Panc1 (cell line): Measurements from ENCODE around the gene GPATCH3.

Source experiments
- POLR2AphosphoS5 ChIP-seq: IDR thresholded peaks from 2 replicates; pipeline ENCODE4 v1.6.1; 2012; ENCODE audit warnings: mild to moderate bottlenecking, low read depth, low read length, moderate library complexity
- TCF7L2 ChIP-seq: IDR thresholded peaks from 2 replicates; pipeline ENCODE4 v1.6.1; 2011; ENCODE audit warnings: mild to moderate bottlenecking, low read depth, low read length, inconsistent platforms
- TF ChIP-seq, protein P1 (sequence below): fragments of 450-650 bp; IDR thresholded peaks from 2 replicates; pipeline ENCODE4 v1.5.1; 2017; ENCODE audit warnings: mild to moderate bottlenecking

DNA sequence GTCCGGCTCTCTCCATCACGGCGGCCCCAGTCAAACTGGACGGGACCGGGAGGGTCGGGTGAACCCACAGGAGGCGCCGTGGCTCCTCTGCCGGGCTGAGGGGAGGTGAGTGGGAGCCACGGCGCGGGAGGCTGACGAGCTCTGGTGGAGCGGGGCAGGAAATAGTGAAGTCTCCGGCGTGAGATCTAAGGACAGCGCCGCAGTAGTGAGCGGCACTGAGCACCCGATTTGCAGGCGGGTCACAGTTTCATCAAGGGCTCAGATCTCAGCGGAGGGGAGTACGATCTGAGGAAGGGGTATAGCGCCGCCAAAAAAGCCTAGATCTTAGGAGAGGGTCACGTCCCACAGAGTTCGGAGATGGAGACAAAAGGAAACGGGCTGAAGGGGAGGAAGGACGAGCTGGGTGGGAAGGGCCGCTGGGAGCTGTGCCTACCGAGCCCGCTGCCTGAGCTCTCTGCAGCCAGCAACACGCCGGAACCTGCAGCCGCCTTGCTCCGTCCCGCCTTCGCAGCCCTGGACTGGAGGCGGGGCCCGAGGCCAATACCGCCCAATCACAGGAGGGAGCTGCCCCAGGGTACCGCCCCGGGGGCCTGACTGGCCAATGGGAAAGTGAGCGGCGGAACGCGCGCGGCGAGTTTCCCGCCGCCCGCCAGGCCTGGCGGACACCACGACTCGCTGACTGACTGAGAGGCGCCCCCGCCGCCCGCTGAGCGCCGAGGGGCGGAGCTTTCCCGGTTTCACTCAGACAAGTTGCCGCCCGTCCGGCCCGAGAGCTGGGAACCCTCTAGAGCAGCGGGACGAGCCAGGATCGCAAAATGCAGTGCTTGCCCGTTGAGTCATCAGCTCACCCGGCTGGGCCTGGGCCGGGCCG, 35.4 kb downstream of the GPATCH3 start:
- TF ChIP-seq, protein P1, sequence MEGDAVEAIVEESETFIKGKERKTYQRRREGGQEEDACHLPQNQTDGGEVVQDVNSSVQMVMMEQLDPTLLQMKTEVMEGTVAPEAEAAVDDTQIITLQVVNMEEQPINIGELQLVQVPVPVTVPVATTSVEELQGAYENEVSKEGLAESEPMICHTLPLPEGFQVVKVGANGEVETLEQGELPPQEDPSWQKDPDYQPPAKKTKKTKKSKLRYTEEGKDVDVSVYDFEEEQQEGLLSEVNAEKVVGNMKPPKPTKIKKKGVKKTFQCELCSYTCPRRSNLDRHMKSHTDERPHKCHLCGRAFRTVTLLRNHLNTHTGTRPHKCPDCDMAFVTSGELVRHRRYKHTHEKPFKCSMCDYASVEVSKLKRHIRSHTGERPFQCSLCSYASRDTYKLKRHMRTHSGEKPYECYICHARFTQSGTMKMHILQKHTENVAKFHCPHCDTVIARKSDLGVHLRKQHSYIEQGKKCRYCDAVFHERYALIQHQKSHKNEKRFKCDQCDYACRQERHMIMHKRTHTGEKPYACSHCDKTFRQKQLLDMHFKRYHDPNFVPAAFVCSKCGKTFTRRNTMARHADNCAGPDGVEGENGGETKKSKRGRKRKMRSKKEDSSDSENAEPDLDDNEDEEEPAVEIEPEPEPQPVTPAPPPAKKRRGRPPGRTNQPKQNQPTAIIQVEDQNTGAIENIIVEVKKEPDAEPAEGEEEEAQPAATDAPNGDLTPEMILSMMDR, result no peak
- TF ChIP-seq POLR2AphosphoS5 (peak; percentile 97), TCF7L2 (peak; percentile 45; the same call in 1 of the 2 replicates)
